MCF 10A (cell line): ENCODE data around the gene SRL. TPM values are rescaled to one million over a fixed set of nuclear protein-coding genes. Genes with fewer than 3 reads are reported as not detected.

Experiments
- BruUV-seq: library from RNA; stranded (reverse); fragments of 400-500 nt; replicated peaks from 2 replicates; lab custom pipeline; 2021; lab: Mats Ljungman, UMichigan
- CTCF ChIA-PET: fragments of 300-600 bp; sonication (Branson Sonifier 250); formaldehyde crosslinking; extraction: SDS; loops from one replicate; lab custom pipeline; 2021; ENCODE audit warnings: antibody characterized with exemption, inconsistent platforms; lab: Yijun Ruan, JAX
- POLR2A ChIA-PET: fragments of 300-600, 350-650 bp; sonication (Branson Sonifier 250); formaldehyde crosslinking; extraction: SDS; loops from one replicate; lab custom pipeline; 2020; ENCODE audit warnings: antibody characterized with exemption, inconsistent platforms; lab: Yijun Ruan, JAX
- DNase-seq: peaks from one replicate; pipeline ENCODE4 v3.0.0-alpha.2; 2018; ENCODE audit not compliant: unreplicated experiment
- H3K27ac Mint-ChIP-seq: one replicate; pipeline ENCODE4 v1.8.0; 2022; ENCODE audit warnings: mild to moderate bottlenecking, low read depth, mixed read lengths; ENCODE audit not compliant: unreplicated experiment
- H3K27me3 Mint-ChIP-seq: one replicate; pipeline ENCODE4 v1.8.0; 2022; ENCODE audit warnings: mixed read lengths; ENCODE audit not compliant: insufficient read depth, unreplicated experiment
- H3K36me3 Mint-ChIP-seq: one replicate; pipeline ENCODE4 v1.8.0; 2022; ENCODE audit warnings: mild to moderate bottlenecking, moderate library complexity, mixed read lengths; ENCODE audit not compliant: insufficient read depth, unreplicated experiment
- H3K4me1 Mint-ChIP-seq: one replicate; pipeline ENCODE4 v1.8.0; 2022; ENCODE audit warnings: mixed read lengths; ENCODE audit not compliant: insufficient read depth, unreplicated experiment
- H3K4me3 Mint-ChIP-seq: one replicate; pipeline ENCODE4 v1.8.0; 2022; ENCODE audit warnings: mild to moderate bottlenecking, moderate library complexity, mixed read lengths; ENCODE audit not compliant: unreplicated experiment
- H3K9me3 Mint-ChIP-seq: one replicate; pipeline ENCODE4 v1.8.0; 2022; ENCODE audit warnings: mixed read lengths; ENCODE audit not compliant: unreplicated experiment
- CTCF ChIP-seq: fragments of 200-600 bp; IDR thresholded peaks from one replicate; pipeline ENCODE4 v1.8.0; 2022; ENCODE audit warnings: antibody characterized with exemption, mild to moderate bottlenecking; ENCODE audit not compliant: unreplicated experiment
- intact Hi-C: fragments of 100-400 bp; cut with micrococcal nuclease; formaldehyde crosslinking; loops from 2 replicates; pipeline ENCODE4 v1.14.1; 2022
- total RNA-seq: library from RNA; stranded (reverse); gene quantifications from 2 replicates; pipeline ENCODE4 v1.2.3, GENCODE V29; 2022

SRL gene
- total RNA-seq, 1 experiment from 2014 or later: not detected

GRCh38 chr16:4245077-4245791, 3.4 kb upstream of the SRL start:
- H3K9me3 Mint-ChIP-seq: no peaks in the 10 kb centered on the region
- no peak for TF ChIP-seq CTCF
- intact Hi-C loops: no loop called here
- CTCF ChIA-PET: interaction anchor here (1.2 to 1.5 kb wide), 3 partner anchors 9 to 157 kb away, joined by 3 to 8 read pairs (median 4); no protein-coding TSS in a partner anchor
- no peak for DNase-seq
- H3K36me3 Mint-ChIP-seq: peaks cover 2% of the 10 kb centered on the region
- POLR2A ChIA-PET: interaction anchor here (0.7 to 1.7 kb wide), 2 partner anchors 8 to 55 kb away, joined by 4 to 8 read pairs; no protein-coding TSS in a partner anchor
- no peak overlapping the region for H3K4me3 Mint-ChIP-seq
- no peaks in the 10 kb centered on the region for H3K4me1 Mint-ChIP-seq
- H3K27me3 Mint-ChIP-seq: no peaks in the 10 kb centered on the region
- no TSS peak for BruUV-seq
- H3K27ac Mint-ChIP-seq: no peak overlapping the region

GRCh38 chr16:4244254-4245076, 2.6 kb upstream of the SRL start:
- ChIA-PET POLR2A (interaction anchor here (0.6 to 1.7 kb wide), 5 partner anchors 9 to 219 kb away, joined by 3 to 9 read pairs (median 3); no protein-coding TSS in a partner anchor), CTCF (interaction anchor here (1.2 to 2.2 kb wide), 4 partner anchors 8 to 158 kb away, joined by 3 to 9 read pairs (median 6); no protein-coding TSS in a partner anchor)
- Mint-ChIP-seq H3K9me3 (no peaks in the 10 kb centered on the region), H3K27ac (no peak overlapping the region), H3K27me3 (no peaks in the 10 kb centered on the region), H3K36me3 (no peaks in the 10 kb centered on the region), H3K4me3 (no peak overlapping the region), H3K4me1 (no peaks in the 10 kb centered on the region)
- peak; percentile 61 for DNase-seq
- no TSS peak for BruUV-seq
- intact Hi-C loops: no loop called here
- TF ChIP-seq CTCF: no peak

- no peak overlapping the region for H3K4me3 Mint-ChIP-seq
- BruUV-seq: no TSS peak
- intact Hi-C loops: no loop called here
- no peaks in the 10 kb centered on the region for H3K9me3 Mint-ChIP-seq
- ChIA-PET CTCF (interaction anchor here (0.9 to 2.9 kb wide), 3 partner anchors 12 to 259 kb away, joined by 3 to 13 read pairs (median 3); no protein-coding TSS in a partner anchor), POLR2A (interaction anchor here (0.9 kb wide), 1 partner anchor 10 kb away, joined by 3 read pairs; no protein-coding TSS in a partner anchor)
- no peaks in the 10 kb centered on the region for H3K4me1 Mint-ChIP-seq
- no peak for DNase-seq
- no peaks in the 10 kb centered on the region for H3K36me3 Mint-ChIP-seq
- TF ChIP-seq CTCF: no peak
- no peaks in the 10 kb centered on the region for H3K27me3 Mint-ChIP-seq
- no peak overlapping the region for H3K27ac Mint-ChIP-seq
Measured at GRCh38 chr16:4241258-4241927, 487 bp downstream of the SRL start.
